Left ventricle myocardium inferior (tissue), 1 donor: Measurements from ENCODE around the gene ATAD3A. TPM values are rescaled to one million over a fixed set of nuclear protein-coding genes. Genes with fewer than 3 reads are reported as not detected.
A peak's percentile ranks its signal among the peaks of the same experiment; 100 is the strongest.

Experiments used
- DNase-seq: peaks from one replicate; pipeline ENCODE4 v3.0.0-alpha.2; 2020
- H3K27ac ChIP-seq: fragments of 200-600 bp; replicated peaks from 2 replicates; pipeline ENCODE4 v1.8.0; 2021
- H3K27me3 ChIP-seq: fragments of 200-600 bp; 2 replicates; pipeline ENCODE4 v1.8.0; 2021; ENCODE audit warnings: low read depth
- H3K36me3 ChIP-seq: fragments of 200-600 bp; 2 replicates; pipeline ENCODE4 v1.8.0; 2021
- H3K4me1 ChIP-seq: fragments of 200-600 bp; 2 replicates; pipeline ENCODE4 v1.8.0; 2021
- H3K4me3 ChIP-seq: fragments of 200-600 bp; 2 replicates; pipeline ENCODE4 v1.8.0; 2021; ENCODE audit warnings: mild to moderate bottlenecking, moderate library complexity
- H3K9me3 ChIP-seq: fragments of 200-600 bp; replicated peaks from 2 replicates; pipeline ENCODE4 v1.8.0; 2021
- intact Hi-C: fragments of 100-400 bp; cut with micrococcal nuclease; formaldehyde crosslinking; loops from one replicate; pipeline ENCODE4 v1.11.0; 2022
- total RNA-seq: library from RNA; stranded (reverse); fragmentation: NEBNext Ultra II Directional; extraction: Animal tissue kit (Norgen Biotek cat#: 25700); gene quantifications from one replicate; pipeline ENCODE4 v1.2.1, GENCODE V29; 2021
- TF ChIP-seq, protein P1 (sequence below): fragments of 200-600 bp; IDR thresholded peaks from 2 replicates; pipeline ENCODE4 v1.8.0; 2021; ENCODE audit warnings: antibody characterized with exemption, mild to moderate bottlenecking, borderline replicate concordance
- donor health status: DM: no; HTN: yes; CAD: no; lungs with severe emphysema.

ATAD3A gene
- total RNA-seq, 1 donor from 2014 or later: 19.4 TPM

DNA sequence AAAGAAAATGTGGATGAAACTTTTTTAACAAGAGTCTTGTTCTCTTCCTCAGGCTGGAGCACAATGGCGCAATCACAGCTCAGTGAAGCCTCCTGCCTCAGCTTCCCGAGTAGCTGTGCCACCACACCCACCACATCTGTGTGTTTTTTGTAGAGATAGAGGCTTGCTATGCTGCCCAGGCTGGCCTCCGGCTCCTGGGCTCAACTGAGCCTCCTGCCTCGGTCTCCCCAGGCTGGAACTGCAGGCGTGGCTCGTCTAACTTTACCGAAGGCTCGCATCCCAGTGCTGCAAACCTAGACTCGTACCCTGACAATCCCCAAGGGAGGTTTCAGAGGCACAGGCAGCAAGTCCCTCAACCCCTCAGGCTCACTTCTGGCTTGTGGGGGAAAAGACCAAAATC is 48.2 kb downstream of the ATAD3A start:
- Histone ChIP-seq H3K27ac (no peak overlapping the region), H3K27me3 (no peaks in the 10 kb centered on the region), H3K4me1 (peaks cover 38% of the 10 kb centered on the region), H3K4me3 (no peak overlapping the region), H3K36me3 (peaks cover 50% of the 10 kb centered on the region), H3K9me3 (no peaks in the 10 kb centered on the region)
- intact Hi-C loops: no loop called here
- TF ChIP-seq, protein P1, sequence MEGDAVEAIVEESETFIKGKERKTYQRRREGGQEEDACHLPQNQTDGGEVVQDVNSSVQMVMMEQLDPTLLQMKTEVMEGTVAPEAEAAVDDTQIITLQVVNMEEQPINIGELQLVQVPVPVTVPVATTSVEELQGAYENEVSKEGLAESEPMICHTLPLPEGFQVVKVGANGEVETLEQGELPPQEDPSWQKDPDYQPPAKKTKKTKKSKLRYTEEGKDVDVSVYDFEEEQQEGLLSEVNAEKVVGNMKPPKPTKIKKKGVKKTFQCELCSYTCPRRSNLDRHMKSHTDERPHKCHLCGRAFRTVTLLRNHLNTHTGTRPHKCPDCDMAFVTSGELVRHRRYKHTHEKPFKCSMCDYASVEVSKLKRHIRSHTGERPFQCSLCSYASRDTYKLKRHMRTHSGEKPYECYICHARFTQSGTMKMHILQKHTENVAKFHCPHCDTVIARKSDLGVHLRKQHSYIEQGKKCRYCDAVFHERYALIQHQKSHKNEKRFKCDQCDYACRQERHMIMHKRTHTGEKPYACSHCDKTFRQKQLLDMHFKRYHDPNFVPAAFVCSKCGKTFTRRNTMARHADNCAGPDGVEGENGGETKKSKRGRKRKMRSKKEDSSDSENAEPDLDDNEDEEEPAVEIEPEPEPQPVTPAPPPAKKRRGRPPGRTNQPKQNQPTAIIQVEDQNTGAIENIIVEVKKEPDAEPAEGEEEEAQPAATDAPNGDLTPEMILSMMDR: no peak
- DNase-seq: no peak

DNA sequence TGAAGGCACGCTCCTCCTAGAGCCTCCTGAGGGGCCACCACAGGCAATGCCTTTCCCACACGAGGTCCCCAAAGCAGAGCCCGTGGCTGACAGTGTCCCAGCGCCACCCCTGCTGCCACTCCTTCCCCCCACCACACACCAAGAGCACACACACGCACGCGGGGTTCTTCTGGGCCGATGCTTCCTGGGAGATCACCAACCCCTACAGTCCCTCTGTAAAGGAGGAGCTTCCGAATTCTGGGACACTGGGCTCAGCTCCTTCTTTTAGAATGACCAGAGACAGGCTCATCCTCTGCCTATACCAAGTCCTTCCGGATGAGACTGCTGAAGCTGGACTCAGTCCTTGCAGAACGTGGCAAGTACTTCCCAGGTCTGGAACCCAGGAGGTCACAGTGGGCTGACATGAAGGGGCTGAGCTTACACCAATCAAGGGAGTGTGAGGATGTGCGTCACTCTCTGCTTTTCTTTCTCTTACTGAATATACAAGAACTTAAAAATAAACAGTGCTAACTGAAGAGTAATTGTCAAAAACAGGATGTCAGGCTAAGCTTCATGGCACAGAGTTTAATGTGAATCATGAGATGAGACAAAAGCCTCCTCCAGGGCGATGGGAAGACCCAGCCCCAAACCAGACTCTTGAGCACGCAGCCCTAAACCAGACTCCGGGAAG is 50.0 kb downstream of the ATAD3A start:
- H3K27me3 ChIP-seq: no peaks in the 10 kb centered on the region
- no peak for DNase-seq
- peak overlapping the region; percentile 46 for H3K27ac ChIP-seq
- peaks cover 50% of the 10 kb centered on the region for H3K36me3 ChIP-seq
- no peaks in the 10 kb centered on the region for H3K9me3 ChIP-seq
- TF ChIP-seq, protein P1: no peak
- no peak overlapping the region for H3K4me3 ChIP-seq
- intact Hi-C loops: no loop called here
- peaks cover 54% of the 10 kb centered on the region for H3K4me1 ChIP-seq

DNA sequence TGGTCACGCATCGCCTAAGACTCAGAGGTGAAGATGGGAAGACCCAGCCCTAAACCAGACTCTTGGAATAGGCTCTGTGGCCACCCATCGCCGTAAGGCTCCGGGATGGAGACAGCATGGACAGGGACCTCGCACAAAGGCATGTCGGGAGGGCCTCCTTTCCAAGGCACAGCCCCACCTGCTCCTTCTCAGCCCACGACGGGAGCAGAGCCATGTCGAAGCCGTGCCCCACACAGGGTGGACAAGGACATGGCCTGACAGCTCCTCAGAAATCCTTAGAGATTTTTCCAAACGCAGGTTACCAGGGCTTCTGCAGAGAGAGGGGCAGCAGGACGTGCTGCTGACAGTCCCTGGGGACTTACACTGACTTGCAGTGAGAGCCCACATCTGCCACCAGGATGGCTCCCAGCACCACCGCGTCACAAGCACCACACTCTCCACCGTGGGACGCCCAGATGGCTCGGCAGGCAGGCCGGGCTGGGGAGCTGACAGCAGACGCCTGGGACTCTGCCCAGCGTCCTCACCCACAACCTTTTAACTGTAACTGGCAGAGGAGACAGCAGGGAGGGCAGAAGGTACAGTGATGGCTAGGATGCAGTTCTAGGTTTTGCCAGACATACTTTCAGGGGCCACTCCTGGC is 50.7 kb downstream of the ATAD3A start:
- Histone ChIP-seq H3K27ac (peak overlapping the region; percentile 46), H3K36me3 (peaks cover 50% of the 10 kb centered on the region), H3K4me1 (peaks cover 61% of the 10 kb centered on the region), H3K9me3 (no peaks in the 10 kb centered on the region), H3K27me3 (no peaks in the 10 kb centered on the region), H3K4me3 (no peak overlapping the region)
- peak; percentile 55 for DNase-seq
- TF ChIP-seq, protein P1: no peak
- intact Hi-C loops: no loop called here

DNA sequence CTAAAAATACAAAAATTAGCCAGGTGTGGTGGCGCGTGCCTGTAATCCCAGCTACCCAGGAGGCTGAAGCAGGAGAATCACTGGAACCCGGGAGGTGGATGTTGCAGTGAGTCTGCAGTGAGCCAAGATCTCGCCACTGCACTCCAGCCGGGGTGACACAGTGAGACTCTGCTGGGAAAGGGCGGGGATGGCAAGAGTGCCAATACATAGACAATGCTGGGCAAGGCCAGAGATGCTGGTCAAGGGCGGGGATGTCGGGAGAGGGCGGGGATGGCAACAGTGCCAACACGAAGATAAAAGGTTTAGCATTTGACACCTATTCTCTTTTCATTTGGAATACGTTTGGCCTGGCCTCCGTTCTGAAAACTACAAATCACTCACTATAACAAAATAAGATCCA is 51.7 kb downstream of the ATAD3A start:
- Histone ChIP-seq H3K36me3 (peaks cover 50% of the 10 kb centered on the region), H3K4me3 (no peak overlapping the region), H3K4me1 (peaks cover 71% of the 10 kb centered on the region), H3K27me3 (no peaks in the 10 kb centered on the region), H3K27ac (peak overlapping the region; percentile 46), H3K9me3 (no peaks in the 10 kb centered on the region)
- no peak for DNase-seq
- intact Hi-C loops: no loop called here
- TF ChIP-seq, protein P1: no peak

DNA sequence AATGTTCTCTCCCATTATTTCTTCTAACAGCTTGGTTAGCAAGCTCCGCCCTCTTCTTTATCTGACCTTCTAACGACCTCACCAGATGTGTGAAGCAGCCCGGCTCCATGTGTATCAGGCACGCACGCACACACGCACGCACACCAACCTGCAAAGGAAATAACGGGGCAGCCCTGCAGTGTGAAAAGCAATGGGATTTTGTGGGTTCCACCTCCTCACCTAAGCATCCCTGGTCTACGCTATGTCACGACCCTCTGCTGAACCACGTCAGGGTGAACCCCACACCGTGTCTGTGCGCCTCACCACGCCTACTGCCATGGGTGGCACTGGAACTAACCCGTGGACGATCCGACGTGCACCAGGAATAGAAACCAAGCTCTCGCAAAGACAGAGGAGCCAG is 52.3 kb downstream of the ATAD3A start:
- no peak overlapping the region for H3K4me3 ChIP-seq
- no peaks in the 10 kb centered on the region for H3K9me3 ChIP-seq
- intact Hi-C loops: no loop called here
- peak overlapping the region; percentile 46 for H3K27ac ChIP-seq
- peaks cover 75% of the 10 kb centered on the region for H3K4me1 ChIP-seq
- DNase-seq: no peak
- peaks cover 50% of the 10 kb centered on the region for H3K36me3 ChIP-seq
- TF ChIP-seq, protein P1: no peak
- H3K27me3 ChIP-seq: no peaks in the 10 kb centered on the region
